NK-92 (cell line): Measurements from ENCODE around the gene CSNK1E.
"Not testable (repeated sequence)": the region's sequence is repeated elsewhere in the genome, so short reads cannot be mapped to it uniquely, and the experiment has no call there.

Experiments used
- DNase-seq: peaks from one replicate; lab custom pipeline; 2025; ENCODE audit not compliant: unreplicated experiment; lab: John Stamatoyannopoulos, UW

CSNK1E gene

GRCh38 chr22:38317122-38317994 lies at the start of gene CSNK1E:
Gene CSNK1E, minus strand, starts transcription at chr22:38317433. Its CDS starts 3,276 bp downstream, at chr22:38314157.
- DNase-seq = no peak

GRCh38 chr22:38365829-38366228 lies 48.6 kb upstream of the CSNK1E start:
- DNase-seq = not testable (repeated sequence)

GRCh38 chr22:38365174-38365573 lies 47.9 kb upstream of the CSNK1E start:
- not testable (repeated sequence) for DNase-seq

- DNase-seq = not testable (repeated sequence)
These were observed 43.3 kb upstream of the CSNK1E start for GRCh38 chr22:38360560-38360959.

- DNase-seq = not testable (repeated sequence)
These were observed 42.6 kb upstream of the CSNK1E start for GRCh38 chr22:38359817-38360216.

GRCh38 chr22:38357971-38358370 lies 40.7 kb upstream of the CSNK1E start:
- not testable (repeated sequence) for DNase-seq

- DNase-seq = no peak
These were observed 38.0 kb upstream of the CSNK1E start for GRCh38 chr22:38355275-38355674.

GRCh38 chr22:38353701-38354100 lies 36.5 kb upstream of the CSNK1E start:
- DNase-seq = no peak

- no peak for DNase-seq
These were observed 36.0 kb upstream of the CSNK1E start for GRCh38 chr22:38353142-38353629.

- no peak for DNase-seq
These were observed 35.2 kb upstream of the CSNK1E start for GRCh38 chr22:38352436-38352835.

- DNase-seq = no peak
These were observed 33.5 kb upstream of the CSNK1E start for GRCh38 chr22:38350444-38351359.

GRCh38 chr22:38348751-38349496 lies 31.7 kb upstream of the CSNK1E start:
- DNase-seq = no peak

GRCh38 chr22:38347944-38348750 lies 30.9 kb upstream of the CSNK1E start:
- DNase-seq = no peak

GRCh38 chr22:38347181-38347943 lies 30.1 kb upstream of the CSNK1E start:
- DNase-seq = no peak

GRCh38 chr22:38346506-38346905 lies 29.3 kb upstream of the CSNK1E start:
- DNase-seq = no peak

- no peak for DNase-seq
These were observed 28.5 kb upstream of the CSNK1E start for GRCh38 chr22:38345782-38346181.

GRCh38 chr22:38339893-38340292 lies 22.7 kb upstream of the CSNK1E start:
- DNase-seq = not testable (repeated sequence)

GRCh38 chr22:38338772-38339379 lies 21.6 kb upstream of the CSNK1E start:
- no peak for DNase-seq

GRCh38 chr22:38336699-38337098 lies 19.5 kb upstream of the CSNK1E start:
- no peak for DNase-seq
